CD4-positive, alpha-beta T cell treated with Interleukin-10 for 1 hour (primary cell): ENCODE results near the gene MVP.
"Not testable (repeated sequence)": the region's sequence is repeated elsewhere in the genome, so short reads cannot be mapped to it uniquely, and the experiment has no call there.

Experiments
- DNase-seq: peaks from one replicate; pipeline ENCODE4 v3.0.0-alpha.2; 2020

The MVP gene

GRCh38 chr16:29815793-29816693 is 4.2 kb upstream of the MVP start, which contains the start of gene PAGR1:
TSS of gene PAGR1 (plus strand) at chr16:29816152. CDS start at chr16:29816526, 374 bp downstream.
- peak; percentile 100 for DNase-seq

GRCh38 chr16:29816694-29817441 is 3.4 kb upstream of the MVP start:
- DNase-seq, result peak; percentile 56

- no peak for DNase-seq
Observed at GRCh38 chr16:29818082-29818481, 2.2 kb upstream of the MVP start.

GRCh38 chr16:29819506-29819905 is 756 bp upstream of the MVP start:
- no peak for DNase-seq

- DNase-seq, result peak; percentile 78
Observed at GRCh38 chr16:29820730-29821642, 724 bp downstream of the MVP start.

GRCh38 chr16:29821643-29822115 is 1.4 kb downstream of the MVP start:
- DNase-seq, result no peak

- DNase-seq, result no peak
Observed at GRCh38 chr16:29824589-29825144, 4.4 kb downstream of the MVP start.

GRCh38 chr16:29825145-29826044 is 5.1 kb downstream of the MVP start:
- peak; percentile 40 for DNase-seq

GRCh38 chr16:29826342-29826695 is 6.1 kb downstream of the MVP start:
- no peak for DNase-seq

GRCh38 chr16:29830774-29831173 is 10.5 kb downstream of the MVP start:
- no peak for DNase-seq

- no peak for DNase-seq
Observed at GRCh38 chr16:29831490-29831889, 11.2 kb downstream of the MVP start.

- DNase-seq, result not testable (repeated sequence)
Observed at GRCh38 chr16:29833219-29833618, 13.0 kb downstream of the MVP start.

GRCh38 chr16:29834079-29834478 is 13.8 kb downstream of the MVP start:
- no peak for DNase-seq

GRCh38 chr16:29835926-29836325 is 15.7 kb downstream of the MVP start:
- DNase-seq, result no peak

GRCh38 chr16:29836623-29837022 is 16.4 kb downstream of the MVP start:
- DNase-seq, result no peak

GRCh38 chr16:29837841-29838240 is 17.6 kb downstream of the MVP start:
- DNase-seq, result no peak

- DNase-seq, result no peak
Observed at GRCh38 chr16:29839822-29840221, 19.6 kb downstream of the MVP start.

- DNase-seq, result no peak
Observed at GRCh38 chr16:29840240-29840639, 20.0 kb downstream of the MVP start.

- no peak for DNase-seq
Observed at GRCh38 chr16:29841631-29842030, 21.4 kb downstream of the MVP start.

GRCh38 chr16:29842732-29843346 is 22.6 kb downstream of the MVP start:
- DNase-seq, result no peak

- no peak for DNase-seq
Observed at GRCh38 chr16:29843931-29844330, 23.7 kb downstream of the MVP start.
